ENCODE results near the gene NOS1AP.

The NOS1AP gene

GRCh38 chr1:162305969-162306368 lies 236.5 kb downstream of the NOS1AP start:
- DNase-seq, result no peak

DNA sequence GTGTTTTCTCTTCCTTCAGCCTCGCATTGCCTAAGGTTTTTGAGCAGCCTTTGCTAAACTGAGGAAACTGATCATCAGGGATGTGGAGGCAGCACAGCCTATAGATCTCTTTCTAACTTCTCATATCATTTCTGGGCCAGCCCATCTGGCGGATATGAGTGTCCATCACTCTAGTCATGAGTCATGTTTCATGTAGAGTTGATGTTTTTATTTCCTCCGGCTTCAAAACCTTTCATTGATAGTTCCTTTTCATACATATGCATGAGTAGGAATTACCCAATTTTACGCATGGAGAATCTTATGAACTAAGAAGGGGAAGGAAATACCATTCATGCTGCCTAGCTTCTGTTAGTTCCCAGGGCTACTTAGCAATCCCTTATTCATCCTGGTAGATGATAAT lies 240.8 kb downstream of the NOS1AP start:
- no peak for DNase-seq

GRCh38 chr1:162314206-162314605 lies 244.7 kb downstream of the NOS1AP start:
- no peak for DNase-seq

DNA sequence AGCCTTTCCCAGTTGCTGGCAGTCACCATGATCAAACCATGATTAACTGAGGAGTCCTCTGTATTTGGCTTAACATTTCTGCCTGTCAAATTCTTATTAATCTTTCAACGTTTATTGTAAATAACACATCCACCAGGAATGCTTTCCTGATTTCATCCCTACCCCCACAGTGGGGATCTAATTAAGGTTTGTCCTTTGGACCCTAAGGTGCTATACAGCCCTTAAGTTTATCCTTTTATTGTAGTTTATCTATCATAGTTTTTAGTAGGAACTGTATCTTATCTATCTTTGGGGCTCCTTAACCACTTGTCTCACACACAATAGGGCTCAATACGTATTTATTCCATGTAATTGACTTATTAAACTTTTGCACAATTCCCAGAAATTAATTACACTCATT lies 246.2 kb downstream of the NOS1AP start:
- no peak for DNase-seq

GRCh38 chr1:162316187-162316586 lies 246.7 kb downstream of the NOS1AP start:
- DNase-seq, result no peak

GRCh38 chr1:162317621-162318020 lies 248.1 kb downstream of the NOS1AP start:
- no peak for DNase-seq

DNA sequence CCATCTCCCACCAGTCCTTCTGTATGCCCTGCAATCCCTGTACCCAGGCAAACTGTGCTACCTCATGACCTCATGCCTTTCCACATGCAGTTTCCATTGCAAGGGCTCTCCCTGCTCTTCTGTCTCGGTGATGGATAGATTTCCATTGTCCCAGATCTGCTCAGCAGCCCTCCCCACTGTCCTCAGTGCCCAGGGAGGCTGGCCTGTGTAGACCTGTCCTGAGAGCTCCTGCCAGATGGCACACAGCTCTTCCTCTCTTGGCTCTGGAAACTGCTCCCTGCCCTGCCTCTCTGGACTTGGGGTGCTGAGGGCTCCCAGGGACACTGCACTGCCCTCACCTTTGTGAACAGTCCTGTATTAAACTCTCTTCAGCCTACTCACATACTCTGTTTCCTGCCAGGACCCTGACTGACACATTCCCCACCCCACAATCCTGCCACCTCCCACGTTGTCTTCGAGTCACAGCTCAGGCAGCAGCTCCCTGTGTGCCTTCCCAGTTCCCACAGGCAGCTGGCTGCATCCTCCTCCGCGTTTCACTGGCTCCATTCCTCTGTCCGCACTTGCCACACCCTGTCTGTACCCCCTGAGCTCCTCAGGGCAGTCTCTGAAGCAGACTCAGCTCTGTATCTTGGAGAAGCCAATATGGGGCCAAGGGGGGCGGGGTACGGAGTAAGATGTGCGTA lies 250.1 kb downstream of the NOS1AP start:
- DNase-seq, result no peak

DNA sequence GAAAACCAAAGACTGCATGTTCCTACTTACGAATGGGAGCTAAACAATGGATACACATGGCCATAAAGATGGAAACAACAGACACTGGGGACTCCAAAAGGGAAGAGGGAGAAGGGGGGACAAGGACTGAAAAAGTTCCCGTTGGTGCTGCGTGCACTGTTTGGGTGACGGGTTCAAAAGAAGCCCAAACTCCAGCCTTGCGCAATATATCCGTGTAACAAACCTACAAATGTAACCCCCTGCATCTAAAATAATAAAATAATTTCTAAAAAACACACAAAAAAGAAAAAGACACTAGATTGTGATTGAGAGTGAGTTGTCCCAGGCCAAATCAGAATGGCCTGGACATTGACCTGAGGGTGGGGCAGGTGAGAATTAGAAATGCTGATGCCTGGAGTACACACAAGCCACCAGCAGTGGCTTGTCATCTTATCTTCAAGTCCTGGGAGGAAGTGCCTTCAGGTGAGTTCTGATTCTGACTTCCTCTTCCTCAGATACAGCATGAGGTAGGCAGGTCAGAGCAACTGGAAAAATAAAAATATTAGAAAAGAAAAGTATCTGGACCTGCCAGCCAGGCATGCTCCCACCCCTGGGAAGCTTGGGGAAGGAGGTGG lies 252.4 kb downstream of the NOS1AP start:
- no peak for DNase-seq

DNA sequence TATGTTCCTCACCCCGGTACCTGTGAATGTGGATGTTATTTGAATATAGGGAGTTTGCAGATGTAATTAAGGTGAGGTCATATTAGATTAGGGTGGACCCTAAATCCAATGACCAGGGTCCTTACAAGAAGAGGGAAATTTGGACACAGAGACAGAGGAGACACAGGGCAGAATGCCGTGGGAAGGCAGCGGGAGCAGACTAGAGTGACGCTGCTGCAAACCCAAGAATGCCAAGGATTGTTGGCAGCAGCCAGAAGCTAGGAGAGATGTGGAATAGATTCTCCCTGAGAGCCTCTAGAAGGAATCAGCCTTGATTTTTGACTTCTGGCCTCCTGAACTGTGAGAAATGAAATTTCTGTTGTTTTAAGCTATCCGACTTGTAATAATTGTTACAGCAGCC lies 253.5 kb downstream of the NOS1AP start:
- no peak for DNase-seq

DNA sequence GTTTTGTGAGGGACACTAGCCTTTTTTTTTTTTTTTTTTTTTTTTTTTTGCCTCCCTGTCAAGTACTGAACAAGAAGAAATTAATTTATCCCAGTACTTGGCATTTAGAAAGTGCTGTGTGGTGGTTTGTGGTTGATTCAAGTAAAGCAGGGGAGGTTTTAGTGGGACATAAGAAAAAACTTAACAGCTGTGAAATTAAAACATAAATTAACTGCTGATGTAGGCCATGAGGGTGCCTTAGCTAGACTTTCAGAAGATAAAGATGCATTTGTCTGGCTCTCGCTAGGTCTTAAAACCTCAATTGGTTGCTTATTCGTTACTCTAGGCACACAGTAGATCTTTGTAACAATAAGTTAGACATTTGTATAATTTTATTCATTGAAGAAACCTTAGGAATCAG lies 254.9 kb downstream of the NOS1AP start:
- no peak for DNase-seq

GRCh38 chr1:162326559-162326958 lies 257.1 kb downstream of the NOS1AP start:
- no peak for DNase-seq

DNA sequence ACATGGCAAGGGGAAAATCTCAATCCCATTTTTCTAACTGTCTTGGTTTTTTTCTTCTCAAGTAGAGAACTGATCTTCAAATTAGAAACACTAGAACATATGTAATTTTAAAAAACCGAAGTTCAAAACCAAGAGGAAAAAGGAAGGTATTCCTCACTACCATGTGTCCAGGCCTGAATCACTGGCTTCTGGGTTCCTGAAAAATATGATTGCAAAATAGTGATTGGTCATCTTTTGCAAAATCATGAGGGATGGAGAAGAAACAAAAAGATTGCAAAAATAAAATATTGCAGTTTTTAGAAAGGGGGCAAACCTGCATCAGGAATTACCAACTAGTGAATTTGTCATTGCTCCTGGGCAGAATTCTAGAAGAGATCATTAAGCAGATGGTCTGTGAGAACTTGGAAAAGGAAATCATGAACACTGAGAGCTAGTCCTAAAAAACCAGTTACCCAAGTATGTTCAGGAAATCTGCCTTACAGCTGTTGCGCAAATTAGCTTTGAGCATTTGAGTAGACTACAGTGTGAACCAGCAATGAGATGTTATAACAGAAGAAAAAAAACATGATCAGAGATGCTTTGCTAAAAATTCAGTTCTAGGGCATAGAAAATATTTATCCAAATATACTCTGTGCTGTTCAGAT lies 257.8 kb downstream of the NOS1AP start:
- peak; percentile 1 for DNase-seq

DNA sequence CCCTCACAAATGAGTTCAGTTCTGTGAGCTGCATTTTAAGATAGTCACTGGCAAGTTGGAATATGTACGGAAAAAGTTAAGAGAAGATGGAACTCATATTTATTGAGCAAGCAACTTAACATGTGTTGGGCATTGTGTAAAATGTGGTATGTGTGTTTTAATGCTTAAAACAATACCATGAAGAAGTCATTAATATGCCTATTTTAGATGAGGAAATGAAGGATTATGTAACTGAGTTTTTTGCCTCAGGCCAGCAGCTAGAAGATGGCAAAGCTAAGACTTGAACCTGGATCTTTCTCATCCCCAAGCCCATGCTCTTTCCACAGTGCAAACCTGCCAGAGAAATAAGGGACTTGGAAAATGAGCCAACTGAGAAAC lies 258.3 kb downstream of the NOS1AP start:
- no peak for DNase-seq

DNA sequence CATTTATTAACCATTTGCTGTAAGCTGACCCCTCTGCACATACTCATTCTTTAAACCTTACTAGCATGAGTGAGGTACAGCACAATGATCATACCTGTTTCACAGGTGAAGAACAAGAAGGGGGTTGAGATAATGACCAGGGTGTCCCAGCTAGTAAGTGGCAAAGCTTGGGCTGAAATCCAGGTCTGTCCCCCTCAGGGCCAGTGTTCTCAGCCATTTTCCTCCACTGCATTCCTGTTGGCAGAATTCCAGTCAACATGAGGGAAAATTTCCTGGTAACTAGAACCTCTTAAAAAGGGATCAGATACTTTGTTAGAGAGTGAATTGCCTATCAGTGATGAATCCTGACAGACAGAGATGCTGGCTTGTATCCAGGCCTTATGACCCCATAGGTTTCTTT lies 259.0 kb downstream of the NOS1AP start:
- no peak for DNase-seq

DNA sequence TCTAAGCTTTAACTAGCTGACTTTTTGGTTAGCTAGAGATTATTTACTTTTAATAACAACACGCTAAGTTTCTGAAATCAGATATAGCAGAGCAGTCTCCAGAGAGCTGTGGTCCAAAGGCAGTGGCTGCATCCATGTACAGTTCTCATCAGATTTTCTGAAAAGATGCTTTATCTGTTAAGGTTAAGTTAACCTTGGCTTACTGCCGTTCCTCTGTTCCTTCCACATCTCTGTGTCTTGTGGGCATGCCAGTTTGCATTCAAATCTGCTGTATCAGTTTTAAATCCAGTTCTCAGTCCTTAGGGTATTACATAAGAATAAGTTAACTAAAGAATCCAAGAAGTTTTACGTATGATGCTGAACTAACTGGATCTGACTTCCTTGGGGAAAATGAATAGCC lies 260.3 kb downstream of the NOS1AP start:
- DNase-seq, result no peak

DNA sequence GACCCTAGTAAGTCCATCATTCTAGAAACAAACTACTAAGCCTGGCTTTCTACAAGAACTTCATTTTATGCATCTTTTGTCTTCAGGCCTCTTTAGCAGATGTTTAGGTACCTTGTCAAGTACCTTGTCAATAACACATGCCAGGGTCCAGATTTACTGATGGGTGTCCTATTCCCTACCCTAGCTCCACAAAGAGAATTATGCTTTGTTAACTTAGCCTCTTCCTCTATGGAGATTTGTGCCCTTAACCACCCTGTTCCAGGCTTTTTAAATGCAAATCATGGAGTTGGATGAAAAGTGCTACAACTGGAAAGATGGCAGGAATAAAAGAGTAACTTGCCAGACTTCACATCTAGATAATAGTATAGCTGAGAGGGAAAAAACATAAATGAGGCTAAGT lies 264.5 kb downstream of the NOS1AP start:
- DNase-seq, result no peak

GRCh38 chr1:162335126-162335525 lies 265.6 kb downstream of the NOS1AP start:
- DNase-seq, result no peak

DNA sequence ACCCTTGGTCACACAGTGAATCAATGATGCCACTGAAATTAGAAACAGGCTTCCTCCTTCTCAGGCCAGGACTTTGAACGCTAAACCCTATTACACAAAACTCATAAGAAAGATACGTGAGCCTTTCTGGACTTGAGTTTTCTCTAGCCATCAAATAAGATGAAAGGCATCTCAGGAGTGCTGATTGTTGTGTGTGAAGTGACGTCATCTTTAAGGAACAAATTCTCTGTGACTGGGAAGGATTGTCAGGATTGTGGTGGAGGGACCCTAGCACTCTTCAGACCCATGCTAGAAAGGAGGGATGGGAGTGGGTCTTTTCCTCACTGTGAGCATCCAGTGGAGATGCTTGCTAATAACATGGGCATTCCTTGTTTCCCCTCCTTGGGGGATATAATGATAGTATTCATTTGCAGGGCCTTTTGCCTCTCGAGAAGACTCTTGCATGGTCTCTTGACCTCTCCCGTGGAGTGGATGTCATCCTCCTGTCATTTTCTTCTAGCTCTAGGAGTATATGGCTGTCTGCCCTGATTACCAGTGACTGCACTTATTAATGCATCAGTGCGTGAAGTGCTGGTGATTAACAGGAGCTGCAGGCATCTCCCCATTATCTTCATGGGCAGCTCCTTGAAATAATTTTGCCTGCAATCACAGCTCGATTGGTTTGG lies 267.3 kb downstream of the NOS1AP start:
- no peak for DNase-seq

GRCh38 chr1:162342452-162342983 lies 273.0 kb downstream of the NOS1AP start:
- no peak for DNase-seq

DNA sequence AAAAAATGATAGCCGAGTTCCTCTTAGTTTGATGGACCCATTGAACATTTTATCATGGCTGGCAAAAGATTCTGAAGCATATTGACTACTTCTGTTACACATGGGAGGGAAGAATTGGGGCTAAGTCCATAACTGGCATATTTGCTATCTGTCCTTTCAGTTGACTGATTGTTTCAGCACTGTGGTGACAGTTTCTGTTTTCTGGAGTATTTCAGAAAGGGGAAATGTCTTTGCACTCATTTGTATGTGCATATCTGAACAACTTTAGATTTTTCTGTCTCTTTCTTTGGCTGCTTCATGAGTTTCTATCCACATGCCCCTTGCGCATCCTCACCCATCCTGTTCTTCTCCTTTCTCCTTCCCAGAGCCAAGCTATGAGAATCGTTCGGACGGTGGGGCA lies 274.0 kb downstream of the NOS1AP start:
- no peak for DNase-seq

DNA sequence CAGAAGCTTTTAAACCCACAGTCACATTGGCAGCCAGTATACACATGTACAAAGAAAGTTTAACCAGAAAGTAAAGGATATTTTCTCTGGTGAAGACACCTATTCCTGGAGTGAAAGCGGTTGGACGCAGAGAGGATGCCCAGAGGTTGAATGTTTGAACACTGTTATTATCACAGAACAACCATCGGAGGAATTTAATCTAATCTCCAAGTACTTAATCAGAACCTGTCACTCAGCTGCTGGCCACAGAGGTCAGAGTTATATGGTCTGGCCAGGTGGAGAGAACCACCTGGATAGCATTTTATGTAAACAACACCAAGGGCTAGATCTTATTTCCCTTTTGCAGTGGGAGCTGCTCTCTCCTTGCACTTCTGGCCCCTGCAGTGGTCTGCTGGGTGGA lies 277.8 kb downstream of the NOS1AP start:
- no peak for DNase-seq

GRCh38 chr1:162349635-162350330 lies 280.3 kb downstream of the NOS1AP start:
- peak; percentile 41 for DNase-seq

GRCh38 chr1:162351246-162351842 lies 281.9 kb downstream of the NOS1AP start:
- no peak for DNase-seq
